Spinal cord (tissue), 10 donors: ENCODE measurements around the gene NFYC. TPM values are rescaled to one million over a fixed set of nuclear protein-coding genes. Genes with fewer than 3 reads are reported as not detected.
A peak's percentile ranks its signal among the peaks of the same experiment; 100 is the strongest.

Experiments
- DNase-seq, 6 donors: peaks; one replicate each; pipeline versions ENCODE4 v3.0.0 to v3.0.0-alpha.2; 2013 to 2015; ENCODE audit warnings: low spot score in 6 of 6, low read depth in 4 of 6
- H3K27ac ChIP-seq: one replicate; pipeline ENCODE4 v1.5.1; 2013; ENCODE audit warnings: low read depth, low read length, control low read depth
- H3K27me3 ChIP-seq: one replicate; pipeline ENCODE4 v1.6.1; 2013; ENCODE audit warnings: low read length; ENCODE audit not compliant: control insufficient read depth, insufficient read depth
- H3K36me3 ChIP-seq: one replicate; pipeline ENCODE4 v1.6.1; 2013; ENCODE audit warnings: low read length; ENCODE audit not compliant: control insufficient read depth, insufficient read depth
- H3K4me1 ChIP-seq: one replicate; pipeline ENCODE4 v1.6.1; 2013; ENCODE audit warnings: low read length; ENCODE audit not compliant: control insufficient read depth, insufficient read depth
- H3K4me3 ChIP-seq: one replicate; pipeline ENCODE4 v1.5.1; 2013; ENCODE audit warnings: low read depth, low read length, control low read depth
- H3K9me3 ChIP-seq: one replicate; pipeline ENCODE4 v1.6.1; 2013; ENCODE audit warnings: low read length; ENCODE audit not compliant: control insufficient read depth, insufficient read depth
- WGBS: methylation state at CpG from one replicate; pipeline ENCODE4 v1.1.5; 2013; ENCODE audit warnings: missing lambda C conversion rate; ENCODE audit not compliant: insufficient coverage; 5-methylcytosine and 5-hydroxymethylcytosine counted together
- polyA plus RNA-seq, 2 donors: library from polyadenylated mRNA; unstranded; fragments of 120-200 nt; gene quantifications; one replicate each; pipeline ENCODE4 v1.2.1, GENCODE V29; 2013; ENCODE audit not compliant: insufficient read length in 2 of 2
- total RNA-seq, 2 donors: library from RNA; depleted of rRNA in 1 of 2; stranded (reverse); fragments of 120-200 nt in 1 of 2; fragments of >200 nt in 1 of 2; gene quantifications; one replicate each; pipeline versions ENCODE4 v1.2.3 to v1.2.4, GENCODE V29; 2013 to 2014
- donor health status: healthy.

NFYC gene
- total and polyA plus RNA-seq, 4 donors = 36.4 to 82.8 (median 59.0) TPM

DNA sequence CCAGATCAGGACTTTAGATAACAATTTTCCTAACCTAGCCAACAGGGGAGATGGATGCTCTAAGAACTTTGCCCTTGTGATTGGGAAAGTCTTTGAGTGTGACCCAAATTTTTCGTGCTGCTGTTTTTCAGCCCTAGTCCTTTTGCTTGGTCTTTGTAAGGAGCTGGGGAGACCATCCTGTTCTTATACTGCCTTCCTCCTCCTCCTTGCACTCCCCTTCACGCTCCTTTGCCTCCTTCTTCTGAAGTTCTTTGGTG is 97.8 kb downstream of the NFYC start:
- H3K9me3 ChIP-seq = no peaks in the 10 kb centered on the region
- H3K4me3 ChIP-seq = no peak overlapping the region
- WGBS = 63% methylated on average over 1 of the region's 2 CpGs
- H3K36me3 ChIP-seq = no peaks in the 10 kb centered on the region
- H3K27me3 ChIP-seq = no peaks in the 10 kb centered on the region
- DNase-seq = no peak
- no peak overlapping the region for H3K27ac ChIP-seq
- peaks cover 53% of the 10 kb centered on the region for H3K4me1 ChIP-seq

DNA sequence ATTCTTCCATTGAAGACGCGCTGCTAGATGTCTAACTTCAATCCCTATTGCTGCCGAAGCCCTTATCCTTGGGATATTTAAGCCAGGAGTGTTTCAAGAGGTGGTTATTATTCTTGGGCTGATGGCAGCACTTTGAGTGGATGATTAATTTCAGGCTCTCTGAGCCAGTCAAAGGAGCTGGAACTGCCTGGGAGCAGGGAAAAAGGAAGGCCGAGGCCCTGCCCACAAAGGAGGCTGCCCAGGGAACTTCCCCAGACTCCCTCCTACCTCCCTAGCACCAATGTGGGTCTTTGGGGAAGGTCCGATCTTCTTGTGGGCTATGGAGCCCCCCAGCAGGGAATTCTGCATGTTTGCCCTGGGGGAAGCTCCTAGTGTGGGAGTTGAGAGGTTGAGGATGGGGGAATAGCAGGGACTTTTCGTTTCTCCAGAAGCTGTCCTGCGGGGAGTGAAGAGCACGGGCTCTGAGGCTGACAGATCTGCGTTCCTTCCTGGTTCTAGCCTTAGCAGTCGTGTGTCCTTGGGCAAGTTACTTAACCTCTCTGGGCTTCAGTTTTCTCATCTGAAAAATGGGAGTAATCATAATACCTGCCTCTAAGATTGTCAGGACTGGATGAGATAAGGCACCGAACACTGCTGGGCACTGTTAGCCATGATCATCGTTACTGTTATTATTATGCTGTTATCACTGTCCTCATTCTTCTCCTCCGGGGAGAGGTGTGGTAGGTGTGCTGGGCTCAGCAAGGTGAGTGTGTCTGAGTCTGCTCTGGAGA is 98.3 kb downstream of the NFYC start:
- 84% methylated on average over 9 of the region's 13 CpGs for WGBS
- Histone ChIP-seq H3K36me3 (no peaks in the 10 kb centered on the region), H3K4me1 (peaks cover 47% of the 10 kb centered on the region), H3K27ac (no peak overlapping the region), H3K9me3 (no peaks in the 10 kb centered on the region), H3K4me3 (no peak overlapping the region), H3K27me3 (no peaks in the 10 kb centered on the region)
- no peak for DNase-seq

DNA sequence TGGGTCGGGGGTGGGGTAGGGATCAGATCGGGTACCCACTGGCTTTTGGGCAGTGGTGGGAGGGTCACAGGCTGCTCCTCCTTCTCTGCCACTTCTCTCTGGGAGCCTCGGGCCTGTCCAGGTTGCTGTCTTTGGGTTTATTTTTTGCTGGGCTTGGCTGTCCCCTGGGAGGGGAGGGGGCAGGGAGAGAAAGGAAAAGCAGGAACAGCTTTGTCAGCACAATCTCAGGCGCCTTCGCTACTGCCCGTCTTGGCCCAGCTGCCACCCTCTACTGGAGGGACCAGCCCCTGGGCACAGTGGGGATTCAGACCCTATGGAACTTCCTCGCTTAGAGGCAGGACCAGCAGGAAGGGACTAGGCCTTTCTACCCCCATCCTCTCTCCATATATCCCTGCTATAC is 100.5 kb downstream of the NFYC start:
- Histone ChIP-seq H3K36me3 (no peaks in the 10 kb centered on the region), H3K27me3 (no peaks in the 10 kb centered on the region), H3K4me3 (no peak overlapping the region), H3K4me1 (peaks cover 44% of the 10 kb centered on the region), H3K27ac (no peak overlapping the region), H3K9me3 (no peaks in the 10 kb centered on the region)
- no peak for DNase-seq
- WGBS = 43% methylated on average over 5 of the region's 7 CpGs

DNA sequence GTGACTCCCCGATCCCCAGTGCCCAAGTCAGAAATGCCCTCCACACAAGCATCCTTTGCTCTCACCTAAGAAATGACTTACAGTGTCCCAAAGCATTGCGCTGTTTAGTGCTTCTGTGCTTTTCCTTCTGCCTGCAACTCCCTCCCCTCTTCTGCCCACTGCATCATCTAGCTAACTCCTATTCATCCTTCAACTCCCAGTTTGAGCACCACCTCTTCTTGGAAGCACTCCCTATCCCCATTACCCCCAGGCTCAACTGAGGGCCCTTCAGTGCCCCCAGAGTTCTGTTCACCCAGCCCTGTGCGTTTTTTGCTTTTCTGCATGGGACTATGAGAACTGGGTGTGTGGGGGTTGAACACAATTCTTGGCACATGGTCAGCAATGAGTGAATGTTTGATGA is 102.1 kb downstream of the NFYC start:
- peaks cover 53% of the 10 kb centered on the region for H3K4me1 ChIP-seq
- 95% methylated on average over 2 of the region's 3 CpGs for WGBS
- no peak overlapping the region for H3K4me3 ChIP-seq
- H3K27ac ChIP-seq = no peak overlapping the region
- no peaks in the 10 kb centered on the region for H3K27me3 ChIP-seq
- H3K9me3 ChIP-seq = no peaks in the 10 kb centered on the region
- no peak for DNase-seq
- no peaks in the 10 kb centered on the region for H3K36me3 ChIP-seq

DNA sequence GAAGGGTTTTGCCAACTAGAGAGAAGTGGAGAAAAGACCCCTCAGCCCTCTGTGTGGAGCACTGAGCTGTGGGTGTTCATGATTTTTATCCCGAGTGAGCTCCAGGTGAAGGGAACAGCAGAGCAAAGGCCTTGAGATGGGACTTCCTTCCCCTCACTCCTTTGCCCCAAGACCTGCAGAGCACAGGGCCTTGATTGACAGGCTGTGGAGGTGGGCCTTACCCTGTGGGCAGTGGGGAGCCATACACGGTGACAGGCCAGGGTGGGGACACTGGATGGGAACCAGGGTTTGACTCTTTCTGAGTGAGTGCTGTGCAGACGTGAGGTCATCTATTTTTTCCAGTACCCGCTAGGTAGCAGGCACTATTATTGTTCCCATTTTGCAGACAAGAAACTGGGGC is 102.5 kb downstream of the NFYC start:
- no peak for DNase-seq
- WGBS = 80% methylated on average over 4 of the region's 4 CpGs
- H3K27ac ChIP-seq = no peak overlapping the region
- H3K36me3 ChIP-seq = no peaks in the 10 kb centered on the region
- no peaks in the 10 kb centered on the region for H3K9me3 ChIP-seq
- H3K4me3 ChIP-seq = no peak overlapping the region
- H3K4me1 ChIP-seq = peaks cover 57% of the 10 kb centered on the region
- H3K27me3 ChIP-seq = no peaks in the 10 kb centered on the region

DNA sequence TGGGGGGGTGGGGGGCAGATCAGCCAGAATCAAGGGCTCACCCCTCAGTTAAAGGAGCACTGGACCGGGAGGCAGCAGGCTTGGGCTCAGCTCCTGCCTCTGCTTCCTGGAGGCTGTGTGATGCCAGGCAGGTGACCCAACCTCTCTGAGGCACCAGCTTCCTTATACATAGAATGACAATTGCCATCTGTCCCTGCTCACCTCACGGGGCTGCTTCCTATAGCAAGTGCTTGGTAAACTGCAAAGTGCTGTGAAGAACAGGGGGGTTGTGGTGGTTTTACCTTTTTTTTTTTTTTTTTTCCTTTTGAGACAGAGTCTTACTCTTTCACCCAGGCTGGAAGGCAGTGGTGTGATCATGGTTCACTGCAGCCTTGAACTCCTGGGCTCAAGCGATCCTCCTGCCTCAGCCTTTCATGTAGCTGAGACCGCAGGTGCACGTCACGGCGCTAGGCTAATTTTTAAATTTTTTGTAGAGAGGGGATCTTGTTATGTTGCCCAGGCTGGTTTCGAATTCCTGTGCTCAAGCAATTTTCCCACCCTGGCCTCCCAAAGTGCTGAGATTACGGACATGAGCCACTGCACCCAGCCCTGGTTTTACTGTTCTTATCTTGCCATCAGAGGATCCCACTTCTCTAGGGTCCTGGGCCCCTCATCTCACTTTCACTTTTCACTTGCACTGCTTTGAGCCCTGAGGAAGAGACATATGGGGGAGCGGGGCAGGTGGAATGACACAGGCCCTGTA is 103.6 kb downstream of the NFYC start:
- no peaks in the 10 kb centered on the region for H3K36me3 ChIP-seq
- H3K27me3 ChIP-seq = no peaks in the 10 kb centered on the region
- peaks cover 62% of the 10 kb centered on the region for H3K4me1 ChIP-seq
- no peak overlapping the region for H3K27ac ChIP-seq
- H3K4me3 ChIP-seq = no peak overlapping the region
- DNase-seq = no peak
- no peaks in the 10 kb centered on the region for H3K9me3 ChIP-seq
- WGBS = 91% methylated on average over 4 of the region's 10 CpGs

DNA sequence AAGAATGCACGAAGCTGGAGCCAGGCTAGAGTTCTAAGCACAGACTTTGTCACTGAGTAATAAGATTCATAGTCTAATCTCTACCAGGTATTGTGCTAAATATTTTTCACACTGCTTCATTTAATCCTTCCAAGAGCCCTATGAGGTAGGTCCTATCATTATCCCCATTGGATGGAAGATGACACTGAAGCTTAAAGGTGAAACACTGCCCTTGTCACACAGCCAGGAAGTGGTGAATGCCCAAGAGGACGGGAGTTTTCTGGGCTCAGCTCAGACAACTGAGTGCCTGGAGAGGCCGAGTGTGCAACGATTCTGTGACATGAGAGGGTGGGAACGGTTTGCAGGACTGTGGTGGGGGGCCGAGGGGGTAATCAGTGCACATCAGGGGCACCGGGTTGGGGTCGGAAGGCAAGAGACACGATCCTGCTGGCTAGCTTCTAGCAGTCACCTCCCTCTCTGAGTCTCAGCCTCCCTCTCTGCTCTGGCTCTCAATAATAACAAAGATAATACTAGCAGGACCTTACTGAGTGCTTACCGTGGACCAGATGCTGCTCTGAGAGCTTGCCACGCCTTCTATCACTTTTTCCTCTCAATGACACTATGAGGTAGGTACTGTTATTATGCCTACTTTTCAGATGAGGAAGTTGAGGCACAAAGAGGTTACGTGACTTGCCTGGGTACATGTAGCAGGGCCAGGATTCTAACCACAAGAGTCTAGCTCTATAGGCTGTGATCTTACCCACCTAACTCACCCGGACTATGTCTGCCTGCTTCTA is 104.5 kb downstream of the NFYC start:
- Histone ChIP-seq H3K27me3 (no peaks in the 10 kb centered on the region), H3K4me1 (peaks cover 62% of the 10 kb centered on the region), H3K9me3 (no peaks in the 10 kb centered on the region), H3K4me3 (no peak overlapping the region), H3K36me3 (no peaks in the 10 kb centered on the region), H3K27ac (no peak overlapping the region)
- WGBS = 31% methylated on average over 4 of the region's 13 CpGs
- DNase-seq = no peak

DNA sequence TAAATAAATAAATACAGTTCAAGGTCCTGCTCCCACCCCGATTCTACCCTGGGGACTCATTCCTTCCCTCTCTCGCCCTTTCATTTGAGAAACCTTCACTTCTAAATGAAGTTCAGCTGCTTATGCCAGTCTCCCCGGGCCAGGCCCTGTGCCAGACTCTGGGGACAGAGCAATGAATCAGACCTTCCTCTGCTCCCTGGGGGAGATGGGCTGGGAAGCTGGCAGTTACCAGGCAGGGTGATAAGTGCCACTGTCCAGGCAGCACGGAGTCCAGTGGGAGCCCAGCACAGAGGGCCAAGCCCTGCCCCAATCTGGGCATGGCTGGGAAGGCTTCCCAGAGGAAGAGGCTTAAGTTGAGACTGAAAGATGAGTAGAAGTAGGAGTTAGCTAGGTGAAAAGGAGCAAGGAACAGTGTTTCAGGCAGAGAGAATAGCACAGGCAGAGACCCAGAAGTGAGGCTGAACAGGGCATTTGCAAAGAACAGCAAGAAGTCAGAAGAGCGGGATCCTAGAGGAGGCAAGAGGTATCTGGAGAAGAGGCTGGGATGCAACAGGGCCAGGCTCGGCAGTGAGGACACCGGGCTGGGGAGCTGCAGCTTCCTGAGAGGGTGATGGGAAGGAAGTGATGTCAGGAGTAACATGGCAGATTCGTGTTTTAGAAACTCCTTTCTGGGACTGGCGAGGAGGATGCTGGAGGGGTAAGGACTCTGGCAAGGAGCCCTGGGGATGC is 105.6 kb downstream of the NFYC start:
- H3K4me1 ChIP-seq = peaks cover 61% of the 10 kb centered on the region
- H3K27ac ChIP-seq = no peak overlapping the region
- H3K4me3 ChIP-seq = no peak overlapping the region
- no peaks in the 10 kb centered on the region for H3K27me3 ChIP-seq
- no peaks in the 10 kb centered on the region for H3K36me3 ChIP-seq
- 58% methylated on average over 6 of the region's 9 CpGs for WGBS
- DNase-seq = peak in 3 of 6 donors; percentile 53 to 79 (median 71)
- H3K9me3 ChIP-seq = no peaks in the 10 kb centered on the region

DNA sequence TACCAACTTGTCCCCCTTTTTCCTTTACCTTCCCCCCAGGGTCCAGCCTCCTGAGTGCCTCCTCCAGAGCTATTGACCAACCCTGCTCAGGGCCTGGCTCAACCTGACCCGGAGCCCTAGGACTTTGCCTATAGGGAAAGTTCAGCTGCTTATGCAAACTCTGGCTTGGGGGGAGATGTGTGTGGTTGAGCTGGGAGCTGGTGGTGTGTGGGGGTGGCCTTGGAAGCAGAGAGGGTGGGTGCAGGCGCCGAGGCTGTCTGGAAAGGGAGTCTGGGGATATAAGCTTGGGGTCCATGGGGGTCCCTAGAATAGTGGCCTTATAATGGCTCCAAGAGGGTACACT is 106.1 kb downstream of the NFYC start:
- Histone ChIP-seq H3K27ac (no peak overlapping the region), H3K4me3 (no peak overlapping the region), H3K9me3 (no peaks in the 10 kb centered on the region), H3K27me3 (no peaks in the 10 kb centered on the region), H3K4me1 (peaks cover 62% of the 10 kb centered on the region), H3K36me3 (no peaks in the 10 kb centered on the region)
- WGBS = 85% methylated on average over 3 of the region's 3 CpGs
- DNase-seq = no peak
